GM18502 (cell line): ENCODE data around the gene EIF5AL1.
"Not testable (repeated sequence)": the region's sequence is repeated elsewhere in the genome, so short reads cannot be mapped to it uniquely, and the experiment has no call there.

Experiments
- ATAC-seq: cut with Tn5 transposase; IDR thresholded peaks from one replicate; pipeline ENCODE4 v1.9.1; 2021; ENCODE audit warnings: mild to moderate bottlenecking; ENCODE audit not compliant: unreplicated experiment, poor library complexity

Gene EIF5AL1

DNA sequence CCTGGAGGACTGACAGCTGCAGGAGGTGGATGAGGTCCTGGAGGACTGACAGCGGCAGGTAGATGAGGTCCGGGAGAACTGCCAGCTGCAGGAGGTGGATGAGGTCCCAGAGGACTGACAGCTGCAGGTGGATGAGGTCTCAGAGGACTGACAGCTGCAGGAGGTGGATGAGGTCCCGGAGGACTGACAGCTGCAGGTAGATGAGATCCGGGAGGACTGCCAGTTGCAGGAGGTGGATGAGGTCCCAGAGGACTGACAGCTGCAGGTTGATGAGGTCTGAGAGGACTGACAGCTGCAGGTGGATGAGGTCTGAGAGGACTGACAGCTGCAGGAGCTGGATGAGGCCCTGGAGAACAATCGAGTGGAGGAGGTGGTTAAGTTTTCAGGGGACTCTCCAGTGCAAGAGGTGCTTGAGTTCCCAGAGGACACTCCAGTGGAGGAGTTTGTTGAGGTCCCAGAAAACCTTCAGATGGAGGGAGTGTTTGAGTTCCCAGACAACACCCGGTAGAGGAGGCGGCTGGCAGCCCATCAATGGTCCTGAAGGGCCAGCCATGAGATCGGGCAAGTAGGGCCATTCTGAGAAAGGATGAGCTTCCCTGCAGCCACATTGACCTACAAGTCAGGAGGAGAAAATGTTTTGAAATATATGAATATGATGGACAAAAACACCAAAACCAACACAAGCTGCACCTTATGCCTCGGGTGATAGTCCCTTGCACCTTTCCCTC is 4.7 kb upstream of the EIF5AL1 start:
- no peak for ATAC-seq

DNA sequence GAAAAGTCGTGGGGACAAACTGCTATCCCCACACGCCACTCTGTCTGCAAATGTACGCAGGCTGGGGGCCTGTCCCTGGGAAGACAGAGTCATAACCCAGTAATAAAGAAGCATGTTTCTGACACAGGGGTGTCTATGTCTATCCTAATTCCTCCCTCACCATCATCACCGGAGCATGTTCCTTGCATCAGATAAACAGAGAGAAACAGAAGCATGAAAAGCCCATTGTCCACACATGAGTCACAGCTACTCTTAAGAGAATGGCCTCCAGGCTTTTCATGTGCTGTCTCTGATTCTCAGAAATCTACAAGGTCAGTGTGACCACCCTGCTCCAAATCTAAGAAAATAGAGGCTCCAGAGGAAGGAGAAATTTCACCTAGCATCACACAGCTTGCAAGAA is 4.1 kb upstream of the EIF5AL1 start:
- not testable (repeated sequence) for ATAC-seq

GRCh38 chr10:79509306-79509933 is 2.9 kb upstream of the EIF5AL1 start:
- ATAC-seq, result not testable (repeated sequence)

GRCh38 chr10:79509934-79510508 is 2.3 kb upstream of the EIF5AL1 start:
- not testable (repeated sequence) for ATAC-seq

DNA sequence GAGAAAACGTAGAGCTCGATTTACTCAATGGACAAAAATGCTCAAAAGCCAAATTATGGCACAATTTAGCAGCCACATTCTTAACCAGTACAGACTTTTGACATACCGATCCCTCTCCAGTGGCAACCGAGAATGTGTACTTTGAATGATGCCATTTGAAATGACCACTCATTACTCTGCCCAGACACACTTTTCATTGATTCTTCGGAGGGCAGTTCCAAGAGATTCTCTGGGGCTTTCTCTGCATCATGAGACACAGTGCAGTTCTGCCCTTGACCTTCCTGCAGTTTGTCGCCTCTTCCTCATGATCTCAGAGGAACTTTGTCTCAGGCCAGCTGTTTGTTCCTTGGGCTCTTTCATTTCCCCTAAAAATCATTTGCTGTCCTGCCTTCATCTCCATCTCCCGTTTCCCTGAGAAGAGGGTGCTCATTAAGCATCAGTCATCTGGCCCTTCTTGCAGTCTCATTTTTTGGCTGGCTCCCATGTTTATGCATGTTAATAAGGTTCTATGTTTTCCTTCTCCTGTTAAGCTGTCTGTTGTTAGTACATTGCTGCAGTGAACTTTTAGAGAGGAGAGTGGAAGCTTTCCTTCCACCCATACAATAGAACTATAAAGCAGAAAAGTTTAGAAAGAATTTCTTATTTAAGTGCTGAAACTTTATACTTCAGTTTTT is 4.3 kb downstream of the EIF5AL1 start:
- not testable (repeated sequence) for ATAC-seq

GRCh38 chr10:79517567-79517966 is 5.2 kb downstream of the EIF5AL1 start:
- ATAC-seq, result not testable (repeated sequence)

GRCh38 chr10:79521751-79522150 is 9.4 kb downstream of the EIF5AL1 start:
- not testable (repeated sequence) for ATAC-seq

DNA sequence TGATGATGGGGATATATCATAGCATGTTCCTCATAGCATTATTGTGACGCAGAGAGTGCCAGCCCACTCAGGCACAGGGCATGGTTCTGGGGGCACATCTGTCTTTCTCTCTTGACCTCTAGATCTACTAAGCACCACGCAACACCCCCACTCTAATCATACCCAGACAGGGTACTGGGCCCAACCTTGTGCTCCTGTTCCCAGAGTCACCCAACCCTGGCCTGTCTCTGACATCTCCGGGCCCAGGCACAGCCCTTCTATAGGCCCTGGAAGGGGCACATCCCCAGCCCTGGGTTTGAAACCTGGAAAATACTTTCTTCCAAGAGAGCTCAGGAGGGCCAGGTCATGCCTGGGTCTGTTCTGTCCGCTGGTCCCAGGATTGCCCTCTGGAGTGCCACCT is 10.1 kb downstream of the EIF5AL1 start:
- ATAC-seq, result not testable (repeated sequence)

GRCh38 chr10:79523157-79523853 is 11.0 kb downstream of the EIF5AL1 start:
- not testable (repeated sequence) for ATAC-seq

DNA sequence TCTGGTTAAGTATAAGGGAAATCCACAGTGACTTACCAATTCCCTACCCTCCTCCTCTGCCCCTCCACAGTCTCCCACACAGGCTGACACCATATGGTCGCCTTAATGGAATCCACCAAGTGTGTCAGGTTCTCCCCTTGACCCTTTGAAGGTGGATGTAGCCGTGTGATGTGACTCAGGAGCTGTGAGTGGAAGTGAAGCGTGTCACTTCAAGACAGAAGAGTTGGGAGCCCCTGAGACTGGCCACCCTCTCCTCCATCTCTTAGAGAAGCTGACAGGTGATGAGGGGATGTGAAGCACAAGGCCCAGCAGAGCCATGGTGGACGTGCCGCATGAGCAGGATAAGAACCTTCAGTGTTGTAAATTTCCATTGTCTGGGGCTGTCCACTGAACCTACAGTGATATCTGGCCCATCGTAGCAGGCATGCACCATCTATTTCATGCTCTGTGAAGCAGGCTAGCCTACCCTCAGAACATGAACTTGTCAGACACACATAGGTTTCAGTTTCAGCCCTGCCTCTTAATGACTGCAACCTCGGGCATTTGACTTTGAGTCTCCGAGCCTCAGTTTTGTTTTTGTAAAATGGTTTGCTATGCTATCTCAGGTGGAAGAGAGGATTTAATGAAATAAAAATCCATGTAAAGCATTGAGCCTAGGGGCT is 12.8 kb downstream of the EIF5AL1 start:
- ATAC-seq, result peak; percentile 93

DNA sequence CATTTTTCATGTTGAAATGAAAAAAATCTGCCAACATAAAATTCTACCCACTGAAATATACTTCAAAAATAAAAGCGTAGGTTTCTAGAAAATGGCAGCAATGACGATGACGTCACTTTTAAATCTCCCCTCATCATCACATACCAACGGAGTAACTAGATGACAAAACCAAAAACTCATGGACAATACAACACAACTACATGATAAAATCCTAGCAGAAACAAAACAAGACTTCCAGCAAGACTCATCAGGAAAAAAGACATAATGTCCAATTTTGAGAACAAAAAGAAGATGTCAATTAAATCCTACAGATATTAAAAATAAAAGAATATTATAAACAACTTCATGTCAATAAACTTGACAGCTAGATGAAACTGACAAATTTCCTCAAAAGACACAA is 15.9 kb downstream of the EIF5AL1 start:
- ATAC-seq, result not testable (repeated sequence)

GRCh38 chr10:79533142-79533902 is 21.0 kb downstream of the EIF5AL1 start:
- not testable (repeated sequence) for ATAC-seq

DNA sequence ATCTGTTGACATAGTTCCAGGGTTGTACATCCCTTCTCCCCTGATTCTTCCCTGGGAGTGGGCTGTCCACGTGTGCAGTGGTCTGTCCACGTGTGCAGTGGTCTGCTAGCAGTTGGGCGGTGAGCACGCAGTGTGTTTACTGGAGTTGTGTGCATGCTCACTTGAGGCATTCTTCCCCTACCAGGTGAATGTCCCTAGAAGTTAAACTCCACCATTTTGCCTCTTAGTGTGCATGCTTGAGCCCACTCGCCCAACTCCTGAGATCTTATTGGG is 21.5 kb downstream of the EIF5AL1 start:
- not testable (repeated sequence) for ATAC-seq

DNA sequence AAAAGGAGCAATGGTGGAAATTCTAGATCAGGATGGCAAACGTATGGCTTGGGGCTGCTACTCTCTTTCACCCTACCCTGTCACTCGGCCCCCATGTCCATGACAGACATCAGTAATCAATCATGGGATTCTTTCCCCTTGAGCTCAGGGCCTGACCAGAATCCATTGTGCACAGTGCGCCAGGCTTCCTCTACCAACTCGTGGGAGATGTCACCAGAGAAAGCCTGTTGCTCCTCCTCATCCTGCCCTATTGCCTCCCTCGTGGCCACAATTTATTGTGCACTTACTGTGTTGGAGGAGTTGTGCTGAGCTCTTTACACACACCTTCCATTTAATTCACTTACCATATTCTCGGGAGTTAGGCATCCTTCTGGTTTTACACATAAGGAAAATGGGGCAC is 26.0 kb downstream of the EIF5AL1 start:
- not testable (repeated sequence) for ATAC-seq

DNA sequence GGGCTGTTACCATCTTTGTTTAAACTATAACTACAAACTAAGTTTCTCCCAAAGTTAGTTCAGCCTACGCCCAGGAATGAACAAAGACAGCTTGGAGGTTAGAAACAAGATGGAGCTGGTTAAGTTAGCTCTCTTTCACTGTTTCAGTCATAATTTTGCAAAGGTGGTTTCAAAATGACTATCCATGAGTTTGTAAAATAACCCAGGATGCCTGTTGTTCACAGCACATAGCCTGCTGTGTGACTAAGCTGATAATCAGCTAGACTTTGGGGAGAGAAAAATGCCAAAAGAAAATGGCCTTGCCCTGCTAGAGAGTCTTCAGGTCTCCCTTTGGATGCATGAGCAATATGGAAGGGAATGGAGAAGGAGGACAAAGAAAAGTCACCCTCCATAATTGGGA is 28.6 kb downstream of the EIF5AL1 start:
- ATAC-seq, result peak; percentile 93

- no peak for ATAC-seq
These were observed 30.3 kb downstream of the EIF5AL1 start for GRCh38 chr10:79542626-79543025.

DNA sequence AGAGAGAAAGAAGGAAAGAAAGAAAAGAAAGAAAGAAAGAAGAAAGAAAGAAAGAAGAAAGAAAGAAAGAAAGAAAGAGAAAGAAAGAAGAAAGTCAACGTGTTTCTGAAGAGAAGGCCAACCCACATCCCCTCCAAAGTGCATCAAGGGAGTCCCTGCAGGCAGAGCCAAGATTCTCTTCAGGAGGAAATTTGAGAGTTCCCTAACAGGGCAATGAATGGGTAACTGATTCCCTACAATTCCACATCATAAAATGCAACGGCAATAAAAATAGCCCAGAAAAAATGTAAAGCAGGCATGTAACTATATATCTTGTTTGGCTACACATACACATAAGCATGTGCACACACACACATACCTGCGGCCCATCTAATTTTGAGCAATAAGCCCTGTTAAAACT is 32.1 kb downstream of the EIF5AL1 start:
- ATAC-seq, result not testable (repeated sequence)

DNA sequence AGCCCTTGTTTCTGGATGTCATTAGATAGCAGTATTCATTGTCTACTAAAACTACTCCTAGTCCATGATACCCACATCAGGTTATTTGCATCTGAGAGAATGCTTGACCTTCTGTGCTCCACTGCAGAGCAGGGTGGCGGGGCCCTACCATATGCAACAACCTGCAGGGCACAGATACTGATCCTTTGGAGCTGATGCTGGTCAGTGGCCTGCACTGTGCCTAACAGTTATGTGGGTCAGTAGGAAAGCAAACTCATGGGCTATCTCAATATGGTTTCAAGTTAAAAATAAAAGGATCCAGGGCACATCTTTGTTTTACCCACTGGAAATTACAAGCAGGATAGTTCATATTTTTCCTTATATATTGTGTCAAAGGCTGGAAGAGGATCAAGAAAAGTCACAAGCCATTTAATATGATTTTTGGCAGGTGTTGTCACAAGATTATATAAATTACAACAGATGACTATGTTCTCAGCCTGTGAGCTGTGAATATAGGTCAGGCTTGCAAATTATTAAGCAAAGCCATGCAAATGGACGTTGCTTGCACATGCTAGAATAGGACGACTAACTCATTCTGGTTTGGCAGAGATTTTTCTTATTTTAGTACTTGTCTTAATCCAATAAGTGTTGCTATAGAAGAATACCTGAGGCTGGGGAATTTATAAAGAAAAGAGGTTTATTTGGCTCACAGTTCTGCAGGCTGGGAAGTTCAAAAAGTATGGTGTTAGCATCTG is 32.8 kb downstream of the EIF5AL1 start:
- ATAC-seq, result not testable (repeated sequence)

DNA sequence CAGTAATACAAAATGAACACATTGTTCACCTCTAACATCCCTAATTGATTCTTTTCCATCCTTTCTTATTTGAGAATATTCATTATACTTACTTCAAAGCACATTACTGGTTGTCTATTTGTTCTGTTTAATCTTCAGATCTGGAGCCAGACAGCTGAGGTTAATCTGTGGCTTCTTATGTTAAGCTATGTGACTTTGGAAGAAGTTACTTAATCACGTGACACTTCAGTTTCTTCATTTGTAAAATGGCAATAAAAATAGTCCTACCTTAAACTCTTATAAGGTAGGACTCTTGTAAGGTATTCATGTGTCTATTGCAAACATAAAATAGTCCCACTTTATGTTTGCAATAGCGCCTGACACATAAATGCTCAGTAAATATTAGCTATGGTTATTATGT is 34.8 kb downstream of the EIF5AL1 start:
- not testable (repeated sequence) for ATAC-seq
